Erythroblast (primary cell): ENCODE data around the gene PTPRM.

ENCODE experiments used
- DNase-seq, 2 experiments: peaks; one replicate each; lab custom pipeline; 2025; lab: John Stamatoyannopoulos, UW
- GATA1 ChIP-seq: IDR thresholded peaks from 2 replicates; pipeline ENCODE4 v1.6.1; 2011; ENCODE audit warnings: low read depth, mild to moderate bottlenecking, control low read depth, low read length, moderate library complexity
- POLR2A ChIP-seq: IDR thresholded peaks from 2 replicates; pipeline ENCODE4 v1.6.1; 2011; ENCODE audit warnings: mild to moderate bottlenecking, low read length

Gene PTPRM

DNA sequence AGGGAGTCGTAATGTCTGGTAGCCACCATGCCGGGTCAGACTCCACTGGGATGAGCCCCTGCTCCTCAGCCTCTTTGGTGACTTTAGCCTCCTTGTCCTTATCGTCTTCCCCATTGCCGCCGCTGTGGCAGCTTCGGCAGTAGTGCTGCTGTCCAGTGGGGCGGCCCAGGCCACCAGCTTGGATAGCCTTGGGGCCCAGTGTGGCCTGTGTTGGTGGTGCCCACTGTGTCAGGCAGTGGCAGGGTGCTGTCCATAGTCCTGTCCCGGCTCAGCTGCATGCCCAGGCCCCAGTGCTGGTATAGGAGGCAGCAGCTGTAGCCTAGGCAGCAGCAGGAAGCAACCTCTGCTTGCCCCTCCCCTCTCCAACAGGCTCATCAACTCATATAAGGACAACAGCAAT, 845.0 kb downstream of the PTPRM start:
- TF ChIP-seq GATA1 (no peak), POLR2A (no peak)
- no peak for DNase-seq

DNA sequence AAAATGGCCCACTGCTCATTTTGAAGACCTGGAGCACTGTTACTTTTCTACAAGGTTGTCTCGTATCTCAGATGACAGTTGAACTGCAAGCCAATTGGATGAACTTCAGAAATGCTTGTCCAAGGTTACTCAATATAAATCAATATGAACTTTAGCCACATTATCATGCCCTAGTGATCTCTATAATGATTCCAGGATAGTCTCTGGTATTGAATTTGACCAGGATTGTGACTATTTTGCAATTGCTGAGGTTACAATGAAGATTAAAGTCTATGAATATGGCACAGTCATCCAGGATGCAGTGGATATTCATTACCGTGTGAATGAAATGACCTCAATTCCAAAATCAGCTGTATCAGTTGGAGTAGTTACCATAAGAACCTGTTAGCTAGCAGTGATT, 846.1 kb downstream of the PTPRM start:
- no peak for DNase-seq

GRCh38 chr18:8413751-8414150, 846.6 kb downstream of the PTPRM start:
- no peak for DNase-seq
- no peak for TF ChIP-seq POLR2A
- no peak for TF ChIP-seq GATA1

More for the DNA sequence above, 846.1 kb downstream of the PTPRM start:
- TF ChIP-seq GATA1 = no peak
- no peak for TF ChIP-seq POLR2A

DNA sequence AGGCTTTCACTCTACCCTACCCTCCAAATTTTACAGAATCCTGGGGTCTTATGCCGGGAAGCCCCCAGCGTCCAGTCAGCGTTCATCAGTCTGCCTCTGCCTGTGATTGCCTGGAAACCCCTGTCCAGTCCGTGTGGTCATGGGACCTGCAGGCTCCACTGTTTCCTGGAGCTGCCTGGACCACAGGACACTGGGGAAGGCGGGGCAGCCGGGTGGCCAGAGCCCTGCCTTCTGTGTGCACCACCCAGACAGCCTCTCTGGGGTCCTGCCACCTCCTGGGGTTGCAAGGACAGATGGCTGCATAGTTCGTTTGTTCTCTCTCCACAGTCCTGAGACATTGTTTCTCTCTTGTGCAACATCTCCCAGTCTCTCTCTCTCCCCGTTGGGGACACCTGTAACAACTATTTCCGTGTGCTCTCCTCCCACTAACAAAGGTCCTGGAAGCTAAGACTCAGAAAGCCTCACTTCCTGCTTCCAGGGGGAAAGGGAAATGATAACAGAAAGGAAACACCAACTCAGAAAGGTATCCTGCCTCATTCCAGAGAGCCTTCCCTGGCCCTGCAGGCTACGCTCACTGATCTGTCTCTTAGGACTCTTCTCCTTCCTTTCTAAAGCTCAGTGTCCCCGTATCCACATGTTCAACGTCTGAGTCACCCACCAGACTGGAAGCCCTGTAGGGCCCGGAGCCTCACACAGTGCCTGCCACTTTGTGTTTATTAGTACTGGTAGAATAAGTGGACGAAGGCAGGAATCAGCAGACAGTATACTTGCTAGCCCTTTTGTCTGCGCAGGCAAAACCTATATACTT, 849.3 kb downstream of the PTPRM start:
- TF ChIP-seq POLR2A (no peak), GATA1 (no peak)
- DNase-seq = no peak

DNA sequence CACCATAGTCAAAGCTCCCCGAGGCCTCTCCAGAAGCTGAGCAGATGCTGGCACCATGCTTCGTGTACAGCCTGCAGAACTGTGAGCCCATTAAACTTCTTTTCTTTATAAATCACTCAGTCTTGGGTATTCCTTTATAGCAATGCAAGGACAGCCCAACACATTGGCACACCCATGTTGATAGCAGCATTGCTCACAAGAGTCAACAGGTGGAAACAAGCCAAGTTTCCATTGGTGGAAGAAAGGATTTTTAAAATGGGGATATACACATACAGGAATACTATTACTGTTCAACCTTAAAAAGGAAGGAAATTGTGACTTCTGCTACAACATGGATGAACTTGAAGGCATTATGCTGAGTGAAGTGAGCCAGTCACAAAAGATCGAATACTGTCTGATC, 855.3 kb downstream of the PTPRM start:
- no peak for TF ChIP-seq GATA1
- TF ChIP-seq POLR2A = no peak
- DNase-seq = no peak

DNA sequence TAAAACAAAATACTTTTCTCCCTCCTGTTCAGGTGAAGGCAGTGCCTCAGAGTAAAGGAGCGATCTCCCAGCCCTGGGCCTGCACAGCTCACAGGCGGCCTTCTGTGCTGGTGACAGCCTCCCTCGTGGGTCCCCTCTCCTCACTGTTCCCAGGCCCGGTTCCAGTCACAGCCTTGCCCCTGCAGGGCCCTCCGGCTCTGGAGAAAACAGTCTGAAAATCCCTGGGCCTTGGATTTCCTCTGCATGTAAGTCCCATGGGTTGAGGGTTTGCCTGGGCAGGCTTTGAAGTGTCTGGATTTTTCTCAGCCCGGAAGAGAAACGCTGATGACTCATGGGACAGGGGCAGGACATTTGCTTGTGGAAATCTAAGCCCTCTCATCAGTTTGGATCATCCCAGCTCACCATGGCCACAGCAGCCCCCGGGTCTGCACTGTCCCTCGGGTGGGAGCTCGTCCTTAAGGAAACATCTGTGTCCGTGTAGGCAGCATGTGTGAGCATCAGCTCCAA, 856.0 kb downstream of the PTPRM start:
- TF ChIP-seq GATA1 (no peak), POLR2A (no peak)
- DNase-seq = no peak

GRCh38 chr18:8424481-8424880, 857.4 kb downstream of the PTPRM start:
- TF ChIP-seq POLR2A = no peak
- DNase-seq = no peak

- no peak for DNase-seq
- no peak for TF ChIP-seq POLR2A
- TF ChIP-seq GATA1 = no peak
These were observed 858.0 kb downstream of the PTPRM start for GRCh38 chr18:8424917-8425725.

- peak; percentile 38 to 45 for DNase-seq
- TF ChIP-seq GATA1 (no peak), POLR2A (no peak)
These were observed 859.3 kb downstream of the PTPRM start for GRCh38 chr18:8426401-8426800.

DNA sequence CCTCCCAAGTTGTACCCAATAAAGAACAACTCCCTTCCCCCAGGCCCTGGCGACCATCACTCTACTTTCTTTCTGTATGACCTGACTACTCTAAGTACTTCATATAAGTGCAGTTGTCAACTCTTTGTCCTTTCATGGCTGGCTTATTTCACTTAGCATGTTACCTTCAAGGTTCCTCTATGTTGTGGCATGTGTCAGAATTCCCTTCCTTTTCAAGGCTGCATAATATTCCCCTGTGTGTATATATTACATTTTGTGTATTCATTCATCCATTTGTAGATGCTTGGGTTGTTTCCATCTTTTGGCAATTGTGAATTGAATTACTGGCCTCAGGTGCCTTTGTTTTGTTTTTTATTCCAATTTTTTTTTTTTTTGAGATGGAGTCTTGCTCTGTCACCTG, 860.2 kb downstream of the PTPRM start:
- no peak for TF ChIP-seq GATA1
- no peak for TF ChIP-seq POLR2A
- no peak for DNase-seq

GRCh38 chr18:8428951-8429350, 861.8 kb downstream of the PTPRM start:
- DNase-seq = no peak
- no peak for TF ChIP-seq POLR2A
- TF ChIP-seq GATA1 = no peak

GRCh38 chr18:8431036-8431435, 863.9 kb downstream of the PTPRM start:
- TF ChIP-seq GATA1 = no peak
- no peak for TF ChIP-seq POLR2A
- DNase-seq = no peak

GRCh38 chr18:8433323-8433722, 866.2 kb downstream of the PTPRM start:
- DNase-seq = no peak
- TF ChIP-seq POLR2A (no peak), GATA1 (no peak)

DNA sequence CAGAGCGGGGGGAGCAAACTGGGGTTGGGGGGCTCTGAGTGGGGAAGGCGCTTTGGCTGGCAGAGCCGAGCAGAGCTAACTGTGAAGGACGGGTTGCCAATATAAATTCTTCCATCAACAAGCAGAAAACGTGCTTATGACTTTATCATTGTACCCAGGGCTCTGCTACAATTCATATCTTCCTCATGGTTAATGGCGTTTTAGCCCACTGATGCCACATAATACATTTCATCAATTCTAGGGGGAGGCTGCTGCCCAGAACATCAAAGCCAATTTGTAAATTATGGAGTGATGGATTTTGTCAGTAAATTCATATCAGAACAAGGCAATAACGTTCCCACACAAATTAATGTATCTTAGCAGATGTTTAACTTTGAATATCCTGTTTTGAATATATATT, 866.7 kb downstream of the PTPRM start:
- TF ChIP-seq GATA1 = no peak
- TF ChIP-seq POLR2A = no peak
- no peak for DNase-seq
